Mucosa of descending colon (tissue), 3 donors: ENCODE data around the gene PRKRIP1. TPM values are rescaled to one million over a fixed set of nuclear protein-coding genes. Genes with fewer than 3 reads are reported as not detected.
"Not testable (repeated sequence)": the region's sequence is repeated elsewhere in the genome, so short reads cannot be mapped to it uniquely, and the experiment has no call there.

ENCODE experiments used
- ATAC-seq: fragments of 200-7000 bp; cut with Tn5 transposase; one replicate; pipeline ENCODE4 v1.9.1; 2020; ENCODE audit warnings: mild to moderate bottlenecking, moderate library complexity
- DNase-seq, 3 donors: peaks; one replicate each; pipeline ENCODE4 v3.0.0-alpha.2; 2020
- H3K36me3 ChIP-seq: fragments of 200-600 bp; one replicate; pipeline ENCODE4 v1.8.0; 2021; ENCODE audit warnings: low read depth, mild to moderate bottlenecking
- H3K4me1 ChIP-seq: fragments of 200-600 bp; one replicate; pipeline ENCODE4 v1.8.0; 2021; ENCODE audit warnings: low read depth, mild to moderate bottlenecking
- H3K4me3 ChIP-seq: fragments of 200-600 bp; one replicate; pipeline ENCODE4 v1.8.0; 2021; ENCODE audit warnings: mild to moderate bottlenecking
- H3K9me3 ChIP-seq: fragments of 200-600 bp; one replicate; pipeline ENCODE4 v1.8.0; 2021; ENCODE audit warnings: mild to moderate bottlenecking
- CTCF ChIP-seq: fragments of 200-600 bp; IDR thresholded peaks from one replicate; pipeline ENCODE4 v1.8.0; 2022; ENCODE audit warnings: antibody characterized with exemption, mild to moderate bottlenecking
- intact Hi-C, 2 donors: fragments of 100-400 bp; cut with DNase I in 1 of 2; cut with micrococcal nuclease in 1 of 2; formaldehyde crosslinking; loops; one replicate each; pipeline versions ENCODE4 v1.11.0 to v1.11.1; 2022; cut with DNase I, micrococcal nuclease
- total RNA-seq, 3 donors: library from RNA; stranded (reverse); fragmentation: NEBNext Ultra II Directional in 2 of 3; extraction: Animal tissue kit (Norgen Biotek cat#: 25700) in 2 of 3; gene quantifications; one replicate each; pipeline versions ENCODE4 v1.2.1 to v1.2.4, GENCODE V29; 2021 to 2023
- donor health status: DM: no; HTN: no; CAD: no; lungs with moderate emphysema.
- donor health status: DM: no; HTN: no; CAD: no.
- donor health status: DM: no; HTN: yes; CAD: no.

Gene PRKRIP1
- total RNA-seq, 3 donors from 2014 or later = 15.1 to 24.1 (median 18.6) TPM

- no peak for TF ChIP-seq CTCF
- intact Hi-C loops = no loop called here
- DNase-seq (no peak), ATAC-seq (peak; percentile 48)
- H3K9me3 ChIP-seq = no peaks in the 10 kb centered on the region
- no peaks in the 10 kb centered on the region for H3K36me3 ChIP-seq
- no peak overlapping the region for H3K4me3 ChIP-seq
- no peaks in the 10 kb centered on the region for H3K4me1 ChIP-seq
Measured at GRCh38 chr7:102450242-102450641, 54.1 kb downstream of the PRKRIP1 start.

- TF ChIP-seq CTCF = no peak
- no peaks in the 10 kb centered on the region for H3K36me3 ChIP-seq
- no peaks in the 10 kb centered on the region for H3K9me3 ChIP-seq
- no peak overlapping the region for H3K4me3 ChIP-seq
- DNase-seq = no peak
- intact Hi-C loops = no loop called here
- H3K4me1 ChIP-seq = no peaks in the 10 kb centered on the region
- no peak for ATAC-seq
Measured at GRCh38 chr7:102451371-102452054, 55.4 kb downstream of the PRKRIP1 start.

GRCh38 chr7:102452451-102452850 lies 56.3 kb downstream of the PRKRIP1 start:
- peaks cover 4% of the 10 kb centered on the region for H3K36me3 ChIP-seq
- ATAC-seq (no peak), DNase-seq (no peak)
- H3K4me3 ChIP-seq = no peak overlapping the region
- no peaks in the 10 kb centered on the region for H3K4me1 ChIP-seq
- H3K9me3 ChIP-seq = no peaks in the 10 kb centered on the region
- intact Hi-C loops = no loop called here
- no peak for TF ChIP-seq CTCF

- no peak for ATAC-seq
- Histone ChIP-seq H3K9me3 (no peaks in the 10 kb centered on the region), H3K4me3 (no peak overlapping the region), H3K36me3 (peaks cover 4% of the 10 kb centered on the region), H3K4me1 (no peaks in the 10 kb centered on the region)
- intact Hi-C loops = no loop called here
- no peak for TF ChIP-seq CTCF
- no peak for DNase-seq
Measured at GRCh38 chr7:102453319-102453718, 57.2 kb downstream of the PRKRIP1 start.

GRCh38 chr7:102454468-102454867 lies 58.3 kb downstream of the PRKRIP1 start:
- DNase-seq = no peak
- peak; percentile 7 for ATAC-seq
- Histone ChIP-seq H3K4me1 (no peaks in the 10 kb centered on the region), H3K9me3 (no peaks in the 10 kb centered on the region), H3K36me3 (peaks cover 4% of the 10 kb centered on the region), H3K4me3 (no peak overlapping the region)
- TF ChIP-seq CTCF = no peak
- intact Hi-C loops = no loop called here

- ATAC-seq, H3K9me3 ChIP-seq, intact Hi-C loops: not testable (repeated sequence)
Measured at GRCh38 chr7:102454932-102455331, 58.8 kb downstream of the PRKRIP1 start.

More at GRCh38 chr7:102454932-102455331, 58.8 kb downstream of the PRKRIP1 start:
- not testable (repeated sequence) for H3K36me3 ChIP-seq, H3K4me3 ChIP-seq, H3K4me1 ChIP-seq, DNase-seq
